Neural crest cell (in vitro differentiated cells): Measurements from ENCODE around the gene LCN9. TPM values are rescaled to one million over a fixed set of nuclear protein-coding genes. Genes with fewer than 3 reads are reported as not detected.

Experiments used
- DNase-seq: peaks from one replicate; pipeline ENCODE4 v3.0.0; 2021; ENCODE audit warnings: low read depth, mixed read lengths, low spot score
- H3K27ac Mint-ChIP-seq: one replicate; pipeline ENCODE4 v1.8.0; 2021; ENCODE audit warnings: mild to moderate bottlenecking, mixed read lengths; ENCODE audit not compliant: unreplicated experiment
- H3K27me3 Mint-ChIP-seq: 2 replicates; pipeline ENCODE4 v1.8.0; 2021; ENCODE audit warnings: low read depth, mild to moderate bottlenecking, mixed read lengths
- H3K36me3 Mint-ChIP-seq: 2 replicates; pipeline ENCODE4 v1.8.0; 2021; ENCODE audit warnings: low read depth, mild to moderate bottlenecking, mixed read lengths
- H3K4me1 Mint-ChIP-seq: 2 replicates; pipeline ENCODE4 v1.8.0; 2021; ENCODE audit warnings: mixed read lengths
- H3K4me3 Mint-ChIP-seq: one replicate; pipeline ENCODE4 v1.8.0; 2021; ENCODE audit warnings: mild to moderate bottlenecking, mixed read lengths
- H3K9me3 Mint-ChIP-seq: 2 replicates; pipeline ENCODE4 v1.8.0; 2021; ENCODE audit warnings: mixed read lengths
- CTCF ChIP-seq: fragments of 200-600 bp; sonication (generic); conservative IDR thresholded peaks from 2 replicates; pipeline ENCODE4 v1.5.0; 2021; ENCODE audit warnings: antibody characterized with exemption, mild to moderate bottlenecking
- total RNA-seq: library from RNA; stranded (reverse); gene quantifications from 2 replicates; pipeline ENCODE4 v1.2.1, GENCODE V29; 2021

The LCN9 gene
- total RNA-seq, 1 donor from 2014 or later = 0.30 TPM

- no peak for DNase-seq
- TF ChIP-seq CTCF = no peak
- H3K27ac Mint-ChIP-seq = no peak overlapping the region
- H3K4me3 Mint-ChIP-seq = no peak overlapping the region
- H3K9me3 Mint-ChIP-seq = no peaks in the 10 kb centered on the region
- H3K4me1 Mint-ChIP-seq = no peaks in the 10 kb centered on the region
- no peaks in the 10 kb centered on the region for H3K36me3 Mint-ChIP-seq
- H3K27me3 Mint-ChIP-seq = peaks cover 48% of the 10 kb centered on the region
These were observed 43.2 kb downstream of the LCN9 start for GRCh38 chr9:135706288-135706687.

GRCh38 chr9:135707252-135708138 is 44.4 kb downstream of the LCN9 start:
- DNase-seq = no peak
- Mint-ChIP-seq H3K4me3 (no peak overlapping the region), H3K9me3 (no peaks in the 10 kb centered on the region), H3K27ac (peak overlapping the region; percentile 68), H3K27me3 (peaks cover 57% of the 10 kb centered on the region), H3K4me1 (no peaks in the 10 kb centered on the region), H3K36me3 (no peaks in the 10 kb centered on the region)
- TF ChIP-seq CTCF = no peak

GRCh38 chr9:135708164-135708563 is 45.1 kb downstream of the LCN9 start:
- Mint-ChIP-seq H3K4me3 (no peak overlapping the region), H3K27ac (no peak overlapping the region), H3K36me3 (no peaks in the 10 kb centered on the region), H3K4me1 (no peaks in the 10 kb centered on the region), H3K27me3 (peaks cover 57% of the 10 kb centered on the region), H3K9me3 (no peaks in the 10 kb centered on the region)
- DNase-seq = no peak
- no peak for TF ChIP-seq CTCF

- peaks cover 77% of the 10 kb centered on the region for H3K27me3 Mint-ChIP-seq
- no peaks in the 10 kb centered on the region for H3K4me1 Mint-ChIP-seq
- no peak overlapping the region for H3K4me3 Mint-ChIP-seq
- no peaks in the 10 kb centered on the region for H3K9me3 Mint-ChIP-seq
- H3K36me3 Mint-ChIP-seq = no peaks in the 10 kb centered on the region
- no peak for DNase-seq
- TF ChIP-seq CTCF = no peak
- no peak overlapping the region for H3K27ac Mint-ChIP-seq
These were observed 48.3 kb downstream of the LCN9 start for GRCh38 chr9:135711391-135711790.

- Mint-ChIP-seq H3K9me3 (no peaks in the 10 kb centered on the region), H3K36me3 (no peaks in the 10 kb centered on the region), H3K27me3 (peaks cover 82% of the 10 kb centered on the region), H3K4me1 (no peaks in the 10 kb centered on the region), H3K27ac (no peak overlapping the region), H3K4me3 (no peak overlapping the region)
- DNase-seq = no peak
- no peak for TF ChIP-seq CTCF
These were observed 48.8 kb downstream of the LCN9 start for GRCh38 chr9:135711881-135712280.
